ENCODE results near the gene FAM222B.

DNA sequence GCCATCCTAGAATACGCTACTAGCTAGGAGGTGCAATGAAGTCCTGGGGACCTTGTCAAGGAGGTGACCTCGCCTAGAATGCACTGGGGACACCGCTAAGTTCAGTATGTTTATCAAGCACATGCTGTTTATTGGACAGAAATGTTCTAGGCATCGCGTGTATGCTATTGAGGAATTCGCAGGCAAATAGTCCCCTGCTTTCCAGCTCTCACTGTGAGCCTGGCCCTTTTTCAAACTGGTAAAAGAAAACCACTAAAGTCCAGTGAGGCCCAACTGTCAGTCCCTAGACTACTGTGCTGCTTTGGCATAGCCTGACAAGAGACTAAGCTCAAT, 1.2 kb upstream of the FAM222B start:
- TF ChIP-seq, protein P1, sequence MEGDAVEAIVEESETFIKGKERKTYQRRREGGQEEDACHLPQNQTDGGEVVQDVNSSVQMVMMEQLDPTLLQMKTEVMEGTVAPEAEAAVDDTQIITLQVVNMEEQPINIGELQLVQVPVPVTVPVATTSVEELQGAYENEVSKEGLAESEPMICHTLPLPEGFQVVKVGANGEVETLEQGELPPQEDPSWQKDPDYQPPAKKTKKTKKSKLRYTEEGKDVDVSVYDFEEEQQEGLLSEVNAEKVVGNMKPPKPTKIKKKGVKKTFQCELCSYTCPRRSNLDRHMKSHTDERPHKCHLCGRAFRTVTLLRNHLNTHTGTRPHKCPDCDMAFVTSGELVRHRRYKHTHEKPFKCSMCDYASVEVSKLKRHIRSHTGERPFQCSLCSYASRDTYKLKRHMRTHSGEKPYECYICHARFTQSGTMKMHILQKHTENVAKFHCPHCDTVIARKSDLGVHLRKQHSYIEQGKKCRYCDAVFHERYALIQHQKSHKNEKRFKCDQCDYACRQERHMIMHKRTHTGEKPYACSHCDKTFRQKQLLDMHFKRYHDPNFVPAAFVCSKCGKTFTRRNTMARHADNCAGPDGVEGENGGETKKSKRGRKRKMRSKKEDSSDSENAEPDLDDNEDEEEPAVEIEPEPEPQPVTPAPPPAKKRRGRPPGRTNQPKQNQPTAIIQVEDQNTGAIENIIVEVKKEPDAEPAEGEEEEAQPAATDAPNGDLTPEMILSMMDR (IDR thresholded peaks at IDR 0.05) = no peak
- TF ChIP-seq POLR2A (IDR thresholded peaks at IDR 0.05) = no peak

Data from upper lobe of left lung (tissue), 4 donors.